K562 (cell line): ENCODE results near the gene MINK1. TPM values are rescaled to one million over a fixed set of nuclear protein-coding genes. Genes with fewer than 3 reads are reported as not detected.

ENCODE experiments used
- ATAC-seq: fragments of 200-7000 bp; cut with Tn5 transposase; 3 replicates; pipeline ENCODE4 v1.9.1; 2020; ENCODE audit warnings: moderate library complexity
- BruUV-seq: library from RNA; stranded (reverse); fragments of 400-500 nt; replicated peaks from 2 replicates; lab custom pipeline; 2021; lab: Mats Ljungman, UMichigan
- CTCF ChIA-PET: fragments of 300-600 bp; formaldehyde crosslinking; extraction: SDS; loops from one replicate; lab custom pipeline; 2021; ENCODE audit warnings: low intra/inter-chr PET ratio; lab: Yijun Ruan, JAX
- POLR2A ChIA-PET: fragments of 300-600, 350-650 bp; sonication (Branson Sonifier 250); formaldehyde crosslinking; extraction: SDS; loops from one replicate; lab custom pipeline; 2021; ENCODE audit warnings: antibody characterized with exemption, inconsistent platforms; lab: Yijun Ruan, JAX
- DNase-seq, 4 experiments: peaks; one replicate each; pipeline versions ENCODE4 v3.0.0 to v3.0.0-alpha.2; 2011 to 2018; ENCODE audit warnings: low spot score in 3 of 4, mixed read lengths in 3 of 4; ENCODE audit errors: extremely low read depth in 1 of 4
- FAIRE-seq: peaks from 2 replicates; lab custom pipeline; 2011; peaks lifted over from hg19 to GRCh38; lab: Jason Lieb, UNC
- H2AFZ ChIP-seq: 2 replicates; pipeline ENCODE4 v1.6.0; 2011; ENCODE audit warnings: low read depth, low read length, control low read depth, inconsistent platforms
- H3K27ac ChIP-seq: fragments of 200-600 bp; 3 replicates; pipeline ENCODE4 v1.8.0; 2011; ENCODE audit warnings: low read depth, mild to moderate bottlenecking, control low read depth, inconsistent platforms, low read length, moderate library complexity, mixed read lengths; ENCODE audit errors: extremely low read depth
- H3K27me3 ChIP-seq, 2 experiments: fragments of 300-600 bp in 1 of 2; 2 replicates in 1 of 2; 3 replicates in 1 of 2; pipeline versions ENCODE4 v1.6.0 to v1.8.0; 2011; ENCODE audit warnings: inconsistent platforms in 2 of 2, low read length in 2 of 2, mild to moderate bottlenecking in 1 of 2, mixed read lengths in 1 of 2, moderate library complexity in 1 of 2; ENCODE audit not compliant: control insufficient read depth in 2 of 2, insufficient read depth in 2 of 2
- H3K36me3 ChIP-seq: fragments of 300-600 bp; 3 replicates; pipeline ENCODE4 v1.8.0; 2011; ENCODE audit warnings: mild to moderate bottlenecking, low read length, inconsistent platforms; ENCODE audit not compliant: control insufficient read depth, insufficient read depth
- H3K4me1 ChIP-seq, 2 experiments: fragments of 200-600 bp in 1 of 2; replicated peaks in 1 of 2; 2 replicates in 1 of 2; 3 replicates in 1 of 2; pipeline versions ENCODE4 v1.5.1 to v1.8.0; 2011; ENCODE audit warnings: inconsistent platforms in 2 of 2, low read length in 2 of 2, mild to moderate bottlenecking in 1 of 2, mixed read lengths in 1 of 2, moderate library complexity in 1 of 2; ENCODE audit not compliant: control insufficient read depth in 2 of 2, insufficient read depth in 2 of 2
- H3K4me2 ChIP-seq: 2 replicates; pipeline ENCODE4 v1.6.1; 2011; ENCODE audit warnings: low read length, control low read depth, inconsistent platforms, mixed read lengths; ENCODE audit not compliant: insufficient read depth
- H3K4me3 ChIP-seq: fragments of 200-600 bp; sonication (generic), shearing (Covaris generic); 2 replicates; pipeline ENCODE4 v1.5.1; 2016; ENCODE audit warnings: control low read depth, inconsistent platforms
- H3K79me2 ChIP-seq: fragments of 200-600 bp; 3 replicates; pipeline ENCODE4 v1.8.0; 2011; ENCODE audit warnings: low read length, inconsistent platforms; ENCODE audit not compliant: control insufficient read depth, insufficient read depth
- H3K9ac ChIP-seq, 2 experiments: 2 replicates each; pipeline versions ENCODE4 v1.6.0 to v1.6.1; 2011; ENCODE audit warnings: low read depth in 2 of 2, low read length in 2 of 2, control low read depth in 1 of 2, inconsistent platforms in 1 of 2, mild to moderate bottlenecking in 1 of 2, mixed read lengths in 1 of 2; ENCODE audit not compliant: insufficient read depth in 1 of 2
- H3K9me1 ChIP-seq: one replicate; pipeline ENCODE4 v1.6.0; 2011; ENCODE audit warnings: inconsistent platforms, mild to moderate bottlenecking, low read length, moderate library complexity; ENCODE audit not compliant: control insufficient read depth, insufficient read depth
- H3K9me3 ChIP-seq: replicated peaks from 2 replicates; pipeline ENCODE4 v1.5.1; 2011; ENCODE audit warnings: low read depth, low read length, inconsistent platforms; ENCODE audit not compliant: control insufficient read depth, insufficient read depth
- H4K20me1 ChIP-seq: replicated peaks from 2 replicates; pipeline ENCODE4 v1.6.1; 2011; ENCODE audit warnings: low read length, inconsistent platforms, mixed read lengths; ENCODE audit not compliant: control insufficient read depth, insufficient read depth
- ARHGAP35 ChIP-seq: fragments of 450-650 bp; IDR thresholded peaks from 2 replicates; pipeline ENCODE4 v1.6.1; 2018; ENCODE audit not compliant: partially characterized antibody
- BHLHE40 ChIP-seq: IDR thresholded peaks from 2 replicates; pipeline ENCODE4 v1.6.1; 2011; ENCODE audit warnings: low read length, improper control_type of control experiment
- CBX2 ChIP-seq: fragments of 200-600 bp; sonication (generic); IDR thresholded peaks from one replicate; pipeline ENCODE4 v1.6.1; 2012; ENCODE audit warnings: mild to moderate bottlenecking, low read length, inconsistent platforms; ENCODE audit not compliant: insufficient read depth, poor library complexity, severe bottlenecking
- CREM ChIP-seq: IDR thresholded peaks from 2 replicates; pipeline ENCODE4 v1.6.1; 2014; ENCODE audit warnings: antibody characterized with exemption, low read depth
- ELF4 ChIP-seq: fragments of 450-650 bp; formaldehyde crosslinking; IDR thresholded peaks from 2 replicates; pipeline ENCODE4 v1.4.0; 2022; ENCODE audit warnings: missing genetic modification characterization
- ETV1 ChIP-seq: fragments of 450-650 bp; conservative IDR thresholded peaks from 2 replicates; pipeline ENCODE4 v1.6.1; 2016; ENCODE audit warnings: missing genetic modification characterization, control low read depth, low read depth, missing compliant biosample characterization
- GABPB1 ChIP-seq: sonication (generic); formaldehyde crosslinking; IDR thresholded peaks from 2 replicates; pipeline ENCODE4 v1.8.0; 2022; ENCODE audit warnings: mild to moderate bottlenecking, missing genetic modification reagents
- HLTF ChIP-seq: fragments of 450-650 bp; IDR thresholded peaks from 2 replicates; pipeline ENCODE4 v1.6.1; 2016
- LARP7 ChIP-seq: fragments of 450-650 bp; IDR thresholded peaks from 2 replicates; pipeline ENCODE4 v1.6.1; 2016
- MIER1 ChIP-seq: fragments of 450-650 bp; IDR thresholded peaks from 2 replicates; pipeline ENCODE4 v1.6.1; 2016; ENCODE audit warnings: antibody characterized with exemption, mild to moderate bottlenecking, low read depth
- POLR2B ChIP-seq: fragments of 450-650 bp; IDR thresholded peaks from 2 replicates; pipeline ENCODE4 v1.6.1; 2018; ENCODE audit warnings: low read depth; ENCODE audit not compliant: partially characterized antibody
- RAD21 ChIP-seq, 2 experiments: fragments of 250-450 bp in 1 of 2; fragments of 450-650 bp in 1 of 2; sonication (Bioruptor Pico) in 1 of 2; formaldehyde crosslinking in 1 of 2; IDR thresholded peaks in 1 of 2; conservative IDR thresholded peaks in 1 of 2; 2 replicates each; pipeline versions ENCODE4 v1.4.0 to v1.8.0; 2020 to 2022; ENCODE audit warnings: mild to moderate bottlenecking in 2 of 2, moderate library complexity in 1 of 2
- RUNX1 ChIP-seq: sonication (generic); IDR thresholded peaks from 2 replicates; pipeline ENCODE4 v1.6.1; 2016; ENCODE audit warnings: antibody characterized with exemption, low read depth
- THRB ChIP-seq: fragments of 450-650 bp; formaldehyde crosslinking; conservative IDR thresholded peaks from 2 replicates; pipeline ENCODE4 v1.4.0; 2022; ENCODE audit warnings: mild to moderate bottlenecking, missing genetic modification characterization
- YY1 ChIP-seq, 3 experiments: IDR thresholded peaks; 2 replicates each; pipeline ENCODE4 v1.6.1; 2011; ENCODE audit warnings: low read length in 2 of 3, mild to moderate bottlenecking in 2 of 3, moderate library complexity in 2 of 3, borderline replicate concordance in 1 of 3, control low read depth in 1 of 3, low read depth in 1 of 3; ENCODE audit not compliant: insufficient read depth in 3 of 3, insufficient replicate concordance in 2 of 3, control insufficient read depth in 1 of 3, insufficient read length in 1 of 3; ENCODE audit errors: extremely low read depth in 1 of 3
- ZBTB26 ChIP-seq: fragments of 450-650 bp; formaldehyde crosslinking; IDR thresholded peaks from 2 replicates; pipeline ENCODE4 v1.4.0; 2022; ENCODE audit warnings: missing genetic modification characterization
- ZFP36 ChIP-seq: fragments of 150-350 bp; IDR thresholded peaks from 2 replicates; pipeline ENCODE4 v1.6.1; 2018; ENCODE audit warnings: low read length, low read depth; ENCODE audit not compliant: partially characterized antibody
- ZNF146 ChIP-seq: IDR thresholded peaks from one replicate; pipeline ENCODE4 v1.6.1; 2018; ENCODE audit warnings: missing compliant biosample characterization; ENCODE audit not compliant: unreplicated experiment
- ZNF699 ChIP-seq: fragments of 250-450 bp; sonication (Bioruptor Pico); IDR thresholded peaks from 2 replicates; pipeline ENCODE4 v1.8.0; 2021; ENCODE audit warnings: mild to moderate bottlenecking, moderate library complexity; ENCODE audit not compliant: insufficient replicate concordance
- WGBS: fragments of 100-300 bp; shearing (Covaris generic); methylation state at CpG from one replicate; pipeline ENCODE4 v1.1.6; 2016; ENCODE audit warnings: low coverage, mixed read lengths; ENCODE audit not compliant: insufficient coverage; ENCODE audit errors: missing lambda C conversion rate; 5-methylcytosine and 5-hydroxymethylcytosine counted together
- in situ Hi-C: fragments of 300-500 bp; cut with MboI; formaldehyde crosslinking; loops from 4 replicates; pipeline ENCODE4 v1.15.0; 2018; ENCODE audit warnings: inconsistent platforms, mixed read lengths
- intact Hi-C: fragments of 100-400 bp; cut with micrococcal nuclease; formaldehyde crosslinking; loops from 2 replicates; pipeline ENCODE4 v1.14.2; 2022
- polyA plus RNA-seq, 8 experiments: library from polyadenylated mRNA; depleted of rRNA in 4 of 8; stranded (reverse) in 5 of 8; unstranded in 3 of 8; fragments of >200 nt; fragmentation: Nextera tagmentation in 2 of 8; fragmentation: Illumina TruSeq in 1 of 8; extraction: Ambion mirVana in 2 of 8; extraction: Trizol in 1 of 8; gene quantifications; 2 replicates each; pipeline versions ENCODE4 v1.2.1 to v1.2.3, GENCODE V29; 2011 to 2014; ENCODE audit warnings: inconsistent platforms in 1 of 8, missing spikeins in 1 of 8
- total RNA-seq, 7 experiments: library from RNA; depleted of rRNA in 6 of 7; stranded (reverse); fragments of >200 nt in 6 of 7; fragmentation: Illumina TruSeq in 2 of 7; extraction: Trizol in 2 of 7; gene quantifications; 2 replicates each; pipeline versions ENCODE4 v1.2.1 to v1.2.3, GENCODE V29; 2011 to 2021; ENCODE audit warnings: low replicate concordance in 1 of 7

Gene MINK1
- total and polyA plus RNA-seq, 9 of the 15 experiments (the other 6 are each of a cell fraction or from before 2014, with no cell fraction given), result 0.11 to 54.2 (median 14.9) TPM

- BruUV-seq, result no TSS peak
- POLR2A ChIA-PET, result interaction anchor here (0.6 to 1.2 kb wide), 7 partner anchors 9 to 111 kb away, joined by 3 to 5 read pairs (median 3); partner anchors contain the start of genes C17orf107 and CAMTA2
- peak; percentile 55 to 80 (median 68) for DNase-seq
- H3K4me1 ChIP-seq, result peaks cover 3 to 12% of the 10 kb centered on the region in 2 experiments; a peak in 4 of 5 replicates
- FAIRE-seq, result peak; percentile 78
- H3K9me1 ChIP-seq, result no peaks in the 10 kb centered on the region
- CTCF ChIA-PET, result interaction anchor here (0.9 to 1.3 kb wide), 2 partner anchors 78 to 154 kb away, joined by 3 read pairs; no protein-coding TSS in a partner anchor
- 26% methylated on average over 15 of the region's 20 CpGs for WGBS
- H4K20me1 ChIP-seq, result no peaks in the 10 kb centered on the region
- H3K36me3 ChIP-seq, result no peaks in the 10 kb centered on the region
- no peak overlapping the region; the same call in 2 of the 3 replicates for H3K27ac ChIP-seq
- peak overlapping the region; percentile 95 for H2AFZ ChIP-seq
- H3K9me3 ChIP-seq, result no peaks in the 10 kb centered on the region
- H3K27me3 ChIP-seq, result no peaks in the 10 kb centered on the region; a peak in 1 of 5 replicates
- peak overlapping the region; percentile 25; the same call in 1 of the 2 replicates for H3K4me2 ChIP-seq
- peak; percentile 99 for ATAC-seq
- in situ Hi-C loops, result no loop called here
- no peaks in the 10 kb centered on the region for H3K79me2 ChIP-seq
- H3K9ac ChIP-seq, result peak overlapping the region in 1 of 2 experiments; percentile 58; a peak in 1 of 4 replicates
- no peak overlapping the region for H3K4me3 ChIP-seq
- intact Hi-C loops, result loop anchor here (1.0 to 10.0 kb wide), 2 partner anchors 56 to 153 kb away; partner anchors contain the start of gene SPAG7
- TF ChIP-seq THRB (peak; percentile 92), MIER1 (0 out of 2 replicates have a peak, but pooled peaks have one; percentile 33), CREM (0 out of 2 replicates have a peak, but pooled peaks have one; percentile 7), ZNF146 (CRISPR knock-in tag) (no peak), ZBTB26 (CRISPR knock-in tag) (peak; percentile 95), CBX2 (no peak), ZNF699 (CRISPR knock-in tag) (no peak), ETV1 (tag) (peak; percentile 52), HLTF (peak; percentile 92; the same call in 1 of the 2 replicates), RAD21 (CRISPR knock-in tag; conservative IDR thresholded peaks at IDR 0.05 in 1 of 2, IDR thresholded peaks at IDR 0.05 in 1 of 2) (peak; percentile 70 to 84), YY1 (IDR thresholded peaks at IDR 0.05; ENCODE audit: borderline replicate concordance in 1 of 3, control insufficient read depth in 1 of 3, extremely low read depth in 1 of 3, insufficient read depth in 3 of 3, insufficient read length in 1 of 3, insufficient replicate concordance in 2 of 3, low read depth in 1 of 3, low read length in 2 of 3) (peak in 1 of 3 experiments; percentile 33), LARP7 (peak; percentile 97), POLR2B (peak; percentile 46), ZFP36 (no peak), ARHGAP35 (peak; percentile 41), RUNX1 (no peak), GABPB1 (CRISPR knock-in tag) (no peak), BHLHE40 (peak; percentile 33; the same call in 1 of the 2 replicates), ELF4 (CRISPR knock-in tag) (peak; percentile 65; the same call in 1 of the 2 replicates)
Observed at GRCh38 chr17:4908711-4909496, 75.8 kb downstream of the MINK1 start.
